DND-41 (cell line): ENCODE measurements around the gene TGFA.

ENCODE experiments used
- ATAC-seq: fragments of 200-7000 bp; cut with Tn5 transposase; 3 replicates; pipeline ENCODE4 v1.9.1; 2021; ENCODE audit warnings: low read depth; ENCODE audit not compliant: insufficient read depth
- DNase-seq: peaks from one replicate; pipeline ENCODE4 v3.0.0-alpha.2; 2020
- H2AFZ ChIP-seq: 2 replicates; pipeline ENCODE4 v1.6.0; 2012; ENCODE audit warnings: low read depth, low read length
- H3K27ac ChIP-seq: 2 replicates; pipeline ENCODE4 v1.5.1; 2012; ENCODE audit warnings: low read length, inconsistent platforms
- H3K27me3 ChIP-seq: fragments of 200-600 bp; sonication (generic); 2 replicates; pipeline ENCODE4 v1.6.0; 2012; ENCODE audit warnings: low read length, mild to moderate bottlenecking, inconsistent platforms; ENCODE audit not compliant: insufficient read depth, poor library complexity
- H3K36me3 ChIP-seq: 2 replicates; pipeline ENCODE4 v1.5.1; 2012; ENCODE audit warnings: low read length, inconsistent platforms; ENCODE audit not compliant: insufficient read depth
- H3K4me1 ChIP-seq: 2 replicates; pipeline ENCODE4 v1.5.1; 2012; ENCODE audit warnings: mild to moderate bottlenecking, low read length; ENCODE audit not compliant: insufficient read depth
- H3K4me2 ChIP-seq: 2 replicates; pipeline ENCODE4 v1.6.0; 2012; ENCODE audit warnings: mild to moderate bottlenecking, moderate library complexity, low read length, inconsistent platforms; ENCODE audit not compliant: insufficient read depth
- H3K4me3 ChIP-seq, 2 experiments: fragments of 200-600 bp in 1 of 2; shearing (Covaris generic) in 1 of 2; 2 replicates each; pipeline ENCODE4 v1.5.1; 2012 to 2016; ENCODE audit warnings: inconsistent platforms in 2 of 2, low read length in 2 of 2, mild to moderate bottlenecking in 2 of 2, low read depth in 1 of 2, moderate library complexity in 1 of 2
- H3K79me2 ChIP-seq: 2 replicates; pipeline ENCODE4 v1.6.0; 2012; ENCODE audit warnings: low read length, inconsistent platforms; ENCODE audit not compliant: insufficient read depth
- H3K9ac ChIP-seq: 2 replicates; pipeline ENCODE4 v1.6.0; 2012; ENCODE audit warnings: low read depth, mild to moderate bottlenecking, inconsistent platforms, low read length, moderate library complexity
- H3K9me3 ChIP-seq: 2 replicates; pipeline ENCODE4 v1.5.1; 2012; ENCODE audit warnings: low read length, moderate library complexity, mild to moderate bottlenecking, inconsistent platforms; ENCODE audit not compliant: insufficient read depth, severe bottlenecking
- H4K20me1 ChIP-seq: 2 replicates; pipeline ENCODE4 v1.6.0; 2012; ENCODE audit warnings: low read length; ENCODE audit not compliant: insufficient read depth
- CTCF ChIP-seq: IDR thresholded peaks from 2 replicates; pipeline ENCODE4 v1.5.1; 2012; ENCODE audit warnings: borderline replicate concordance, low read length, moderate library complexity, mild to moderate bottlenecking; ENCODE audit not compliant: poor library complexity, severe bottlenecking; ENCODE audit errors: extremely low read depth
- EZH2 ChIP-seq: IDR thresholded peaks from 3 replicates; pipeline ENCODE4 v1.6.1; 2012; ENCODE audit warnings: borderline replicate concordance, low read depth, mild to moderate bottlenecking, moderate library complexity, low read length, inconsistent platforms; ENCODE audit not compliant: severe bottlenecking

TGFA gene

GRCh38 chr2:70484086-70484485 lies 69.5 kb downstream of the TGFA start:
- Histone ChIP-seq H4K20me1 (no peaks in the 10 kb centered on the region), H3K4me3 (no peak overlapping the region), H3K36me3 (no peaks in the 10 kb centered on the region), H3K4me2 (no peak overlapping the region), H3K27me3 (peaks cover 25% of the 10 kb centered on the region), H3K9ac (no peak overlapping the region), H3K9me3 (no peaks in the 10 kb centered on the region), H2AFZ (no peak overlapping the region), H3K27ac (no peak overlapping the region), H3K79me2 (no peaks in the 10 kb centered on the region), H3K4me1 (no peaks in the 10 kb centered on the region)
- TF ChIP-seq CTCF = no peak
- TF ChIP-seq EZH2 = no peak
- ATAC-seq (no peak), DNase-seq (no peak)

GRCh38 chr2:70482401-70482800 lies 71.2 kb downstream of the TGFA start:
- Histone ChIP-seq H3K79me2 (no peaks in the 10 kb centered on the region), H3K36me3 (no peaks in the 10 kb centered on the region), H3K4me3 (no peak overlapping the region), H3K27me3 (peaks cover 26% of the 10 kb centered on the region), H3K27ac (no peak overlapping the region), H3K9ac (no peak overlapping the region), H2AFZ (no peak overlapping the region), H3K9me3 (no peaks in the 10 kb centered on the region), H3K4me2 (no peak overlapping the region), H4K20me1 (no peaks in the 10 kb centered on the region), H3K4me1 (no peaks in the 10 kb centered on the region)
- TF ChIP-seq CTCF = no peak
- TF ChIP-seq EZH2 = no peak
- no peak for DNase-seq
- ATAC-seq = no peak

- H3K27ac ChIP-seq = no peak overlapping the region
- H3K79me2 ChIP-seq = no peaks in the 10 kb centered on the region
- H4K20me1 ChIP-seq = no peaks in the 10 kb centered on the region
- DNase-seq (no peak), ATAC-seq (no peak)
- peaks cover 26% of the 10 kb centered on the region for H3K27me3 ChIP-seq
- H3K9me3 ChIP-seq = no peaks in the 10 kb centered on the region
- no peaks in the 10 kb centered on the region for H3K4me1 ChIP-seq
- no peaks in the 10 kb centered on the region for H3K36me3 ChIP-seq
- H3K9ac ChIP-seq = no peak overlapping the region
- no peak overlapping the region for H2AFZ ChIP-seq
- H3K4me3 ChIP-seq = no peak overlapping the region
- TF ChIP-seq EZH2 (no peak), CTCF (no peak)
- no peak overlapping the region for H3K4me2 ChIP-seq
These were observed 73.2 kb downstream of the TGFA start for GRCh38 chr2:70480468-70480867.

GRCh38 chr2:70479816-70480215 lies 73.8 kb downstream of the TGFA start:
- TF ChIP-seq CTCF (no peak), EZH2 (no peak)
- ATAC-seq = no peak
- Histone ChIP-seq H2AFZ (no peak overlapping the region), H3K36me3 (no peaks in the 10 kb centered on the region), H3K27ac (no peak overlapping the region), H3K79me2 (no peaks in the 10 kb centered on the region), H3K4me1 (no peaks in the 10 kb centered on the region), H3K4me3 (no peak overlapping the region), H3K9ac (no peak overlapping the region), H3K27me3 (peaks cover 26% of the 10 kb centered on the region), H4K20me1 (no peaks in the 10 kb centered on the region), H3K4me2 (no peak overlapping the region), H3K9me3 (no peaks in the 10 kb centered on the region)
- DNase-seq = no peak
